RWPE2 (cell line): ENCODE data around the gene MAP3K14.

Experiments used
- ATAC-seq: fragments of 200-7000 bp; cut with Tn5 transposase; 3 replicates; pipeline ENCODE4 v1.9.1; 2021; ENCODE audit warnings: low read depth
- DNase-seq: peaks from one replicate; pipeline ENCODE4 v3.0.0-alpha.2; 2020; ENCODE audit warnings: low spot score
- H3K27ac ChIP-seq: fragments of 450-650 bp; 2 replicates; pipeline ENCODE4 v1.5.1; 2017; ENCODE audit warnings: mild to moderate bottlenecking; ENCODE audit not compliant: poor library complexity, severe bottlenecking
- H3K27me3 ChIP-seq: fragments of 250-450 bp; sonication (Bioruptor Pico); 2 replicates; pipeline ENCODE4 v1.5.1; 2021; ENCODE audit warnings: mild to moderate bottlenecking, moderate library complexity; ENCODE audit not compliant: insufficient read depth, poor library complexity, severe bottlenecking
- H3K36me3 ChIP-seq: fragments of 250-450 bp; sonication (Bioruptor Pico); 2 replicates; pipeline ENCODE4 v1.5.1; 2020; ENCODE audit warnings: low read depth, mild to moderate bottlenecking, moderate library complexity
- H3K4me1 ChIP-seq: fragments of 250-450 bp; sonication (Bioruptor Pico); 2 replicates; pipeline ENCODE4 v1.5.1; 2021; ENCODE audit warnings: mild to moderate bottlenecking, moderate library complexity; ENCODE audit not compliant: insufficient read depth, poor library complexity, severe bottlenecking
- H3K4me3 ChIP-seq: fragments of 250-450 bp; sonication (Bioruptor Pico); 2 replicates; pipeline ENCODE4 v1.5.1; 2021; ENCODE audit warnings: mild to moderate bottlenecking, moderate library complexity; ENCODE audit not compliant: severe bottlenecking
- H3K9me3 ChIP-seq: fragments of 250-450 bp; sonication (Bioruptor Pico); 2 replicates; pipeline ENCODE4 v1.5.1; 2021; ENCODE audit warnings: mild to moderate bottlenecking, moderate library complexity; ENCODE audit not compliant: severe bottlenecking
- CTCF ChIP-seq: fragments of 450-650 bp; IDR thresholded peaks from one replicate; pipeline ENCODE4 v1.5.1; 2017; ENCODE audit warnings: mild to moderate bottlenecking, moderate library complexity; ENCODE audit not compliant: poor library complexity, severe bottlenecking

Gene MAP3K14

GRCh38 chr17:45315648-45316433 lies 979 bp downstream of the MAP3K14 start:
- H3K9me3 ChIP-seq = no peaks in the 10 kb centered on the region
- DNase-seq (no peak), ATAC-seq (no peak)
- H3K36me3 ChIP-seq = peaks cover 9% of the 10 kb centered on the region; the same call in 1 of the 2 replicates
- no peaks in the 10 kb centered on the region for H3K27me3 ChIP-seq
- H3K4me1 ChIP-seq = peaks cover 69% of the 10 kb centered on the region
- peak overlapping the region; percentile 98 for H3K27ac ChIP-seq
- no peak for TF ChIP-seq CTCF
- H3K4me3 ChIP-seq = peak overlapping the region; percentile 82

GRCh38 chr17:45314741-45315647 lies 1.8 kb downstream of the MAP3K14 start:
- ATAC-seq (no peak), DNase-seq (no peak)
- no peak for TF ChIP-seq CTCF
- Histone ChIP-seq H3K4me3 (peak overlapping the region; percentile 82), H3K9me3 (no peaks in the 10 kb centered on the region), H3K4me1 (peaks cover 64% of the 10 kb centered on the region), H3K36me3 (peaks cover 16% of the 10 kb centered on the region; the same call in 1 of the 2 replicates), H3K27ac (peak overlapping the region; percentile 98), H3K27me3 (no peaks in the 10 kb centered on the region)

GRCh38 chr17:45313996-45314740 lies 2.7 kb downstream of the MAP3K14 start:
- DNase-seq = no peak
- Histone ChIP-seq H3K4me1 (peaks cover 56% of the 10 kb centered on the region), H3K36me3 (peaks cover 20% of the 10 kb centered on the region; the same call in 1 of the 2 replicates), H3K27me3 (no peaks in the 10 kb centered on the region), H3K9me3 (no peaks in the 10 kb centered on the region), H3K27ac (peak overlapping the region; percentile 98), H3K4me3 (no peak overlapping the region)
- TF ChIP-seq CTCF = no peak
- ATAC-seq = no peak

- Histone ChIP-seq H3K4me3 (no peak overlapping the region), H3K4me1 (peaks cover 51% of the 10 kb centered on the region), H3K9me3 (no peaks in the 10 kb centered on the region), H3K27ac (peak overlapping the region; percentile 98), H3K27me3 (no peaks in the 10 kb centered on the region), H3K36me3 (peaks cover 22% of the 10 kb centered on the region; the same call in 1 of the 2 replicates)
- DNase-seq = no peak
- ATAC-seq = no peak
- TF ChIP-seq CTCF = no peak
Measured at GRCh38 chr17:45313421-45313771, 3.4 kb downstream of the MAP3K14 start.
